Left colon (tissue), 2 donors: ENCODE results near the gene POU2F2. TPM values are rescaled to one million over a fixed set of nuclear protein-coding genes. Genes with fewer than 3 reads are reported as not detected.

Experiments used
- ATAC-seq: fragments of 200-7000 bp; cut with Tn5 transposase; one replicate; pipeline ENCODE4 v1.9.1; 2020; ENCODE audit warnings: mild to moderate bottlenecking, moderate library complexity
- DNase-seq, 2 donors: peaks; one replicate each; pipeline ENCODE4 v3.0.0-alpha.2; 2020
- intact Hi-C, 2 donors: fragments of 100-400 bp; cut with DNase I in 1 of 2; cut with micrococcal nuclease in 1 of 2; formaldehyde crosslinking; loops; one replicate each; pipeline versions ENCODE4 v1.11.2 to v1.14.0; 2022; cut with DNase I, micrococcal nuclease
- total RNA-seq, 2 donors: library from RNA; stranded (reverse); fragmentation: NEBNext Ultra II Directional; extraction: Animal tissue kit (Norgen Biotek cat#: 25700); gene quantifications; one replicate each; pipeline ENCODE4 v1.2.1, GENCODE V29; 2021
- donor health status: DM: no; HTN: no; CAD: no.
- donor health status: DM: yes; HTN: yes; CAD: no.

The POU2F2 gene
- total RNA-seq, 2 donors from 2014 or later = 1.5 to 3.8 TPM

- ATAC-seq (no peak), DNase-seq (no peak)
- intact Hi-C loops = no loop called here
Measured at GRCh38 chr19:42091300-42091699, 40.9 kb downstream of the POU2F2 start.

DNA sequence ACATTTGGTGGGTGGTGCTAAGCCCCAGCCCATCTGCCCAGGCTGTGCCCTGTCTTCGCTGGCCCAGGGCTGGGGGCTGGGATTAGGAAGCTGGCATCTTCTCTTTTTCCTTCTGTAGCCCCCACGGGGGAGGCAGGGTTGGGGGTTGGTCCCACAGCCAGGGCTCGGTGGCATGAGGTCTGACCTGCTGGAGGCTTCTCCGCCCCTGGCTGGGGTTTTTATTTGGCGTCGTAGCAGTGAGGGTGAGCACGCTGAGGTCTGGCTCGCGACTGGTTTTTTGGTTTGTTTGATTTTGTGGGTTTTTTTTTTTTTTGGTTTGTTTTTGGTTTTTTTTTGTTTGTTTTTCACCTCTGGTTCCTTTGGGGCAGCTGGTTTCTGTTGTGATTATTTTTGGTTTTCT is 41.6 kb downstream of the POU2F2 start:
- DNase-seq = no peak
- intact Hi-C loops = no loop called here
- no peak for ATAC-seq

- intact Hi-C loops = no loop called here
- DNase-seq = no peak
- no peak for ATAC-seq
Measured at GRCh38 chr19:42089772-42090171, 42.5 kb downstream of the POU2F2 start.

GRCh38 chr19:42089191-42089750 is 43.0 kb downstream of the POU2F2 start:
- ATAC-seq = no peak
- no peak for DNase-seq
- intact Hi-C loops = no loop called here

- ATAC-seq = no peak
Measured at GRCh38 chr19:42088471-42089190, 43.6 kb downstream of the POU2F2 start.

GRCh38 chr19:42086770-42087550 is 45.3 kb downstream of the POU2F2 start:
- DNase-seq = no peak
- intact Hi-C loops = no loop called here
- no peak for ATAC-seq

More at GRCh38 chr19:42088471-42089190, 43.6 kb downstream of the POU2F2 start:
- intact Hi-C loops = no loop called here
- no peak for DNase-seq

DNA sequence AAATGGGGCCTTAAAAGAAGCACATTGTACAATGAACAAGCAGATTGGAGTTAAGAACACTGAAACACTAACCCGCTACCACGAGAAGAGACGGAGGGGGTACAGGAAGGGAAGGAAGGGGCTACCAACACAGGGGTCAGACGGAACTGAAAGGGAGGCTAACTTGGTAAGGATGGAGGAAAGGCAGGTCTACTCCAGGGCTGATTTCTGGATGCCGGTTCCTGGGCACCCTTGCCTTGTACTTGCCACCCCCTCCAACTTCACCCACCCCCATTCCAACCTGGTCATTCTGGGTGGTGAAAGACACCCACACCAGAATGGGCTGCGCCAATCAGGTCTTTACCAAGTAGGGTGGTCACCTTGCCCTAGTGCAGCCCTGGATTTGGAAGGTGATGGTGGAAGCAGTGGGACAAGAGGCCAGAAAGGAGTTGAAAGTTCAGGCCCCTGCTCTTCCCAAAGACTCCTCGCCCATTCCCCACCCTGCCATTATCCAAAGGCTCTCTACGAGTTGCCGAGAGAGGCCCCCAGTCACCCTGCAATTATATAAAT is 46.0 kb downstream of the POU2F2 start:
- DNase-seq = no peak
- ATAC-seq = no peak
- intact Hi-C loops = no loop called here

GRCh38 chr19:42083537-42083936 is 48.7 kb downstream of the POU2F2 start:
- DNase-seq (no peak), ATAC-seq (no peak)
- intact Hi-C loops = no loop called here

DNA sequence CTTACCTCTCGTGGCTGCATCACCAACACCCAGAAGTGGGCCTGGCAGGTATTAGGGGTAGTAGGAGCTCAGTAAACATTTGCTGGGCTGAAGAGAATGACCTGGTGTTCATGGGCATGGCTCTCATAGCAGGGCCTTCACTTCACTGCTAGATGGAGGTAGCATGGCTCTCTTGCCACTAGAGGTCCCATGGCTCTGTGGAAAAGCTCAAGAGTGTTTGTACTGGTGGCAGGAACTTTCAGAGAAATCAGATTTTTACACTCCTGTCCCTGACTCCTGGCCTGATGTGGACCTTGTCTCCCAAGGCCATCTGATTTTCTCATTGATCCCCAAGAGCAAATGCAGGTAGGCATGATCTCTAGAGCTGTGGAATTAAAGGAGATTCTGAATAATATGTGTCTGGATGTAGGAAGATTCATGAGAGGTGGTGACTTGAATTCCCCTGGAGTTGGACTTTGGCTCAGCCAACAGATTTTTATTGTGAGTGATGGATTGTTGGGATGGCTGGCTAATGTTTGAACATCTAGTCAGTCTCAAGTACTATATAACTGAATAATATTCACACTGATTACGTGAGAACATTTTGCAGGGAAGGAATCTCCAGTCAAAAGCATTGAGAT is 50.6 kb downstream of the POU2F2 start:
- intact Hi-C loops = no loop called here
- DNase-seq (peak in 1 of 2 donors; percentile 18), ATAC-seq (peak; percentile 82)

DNA sequence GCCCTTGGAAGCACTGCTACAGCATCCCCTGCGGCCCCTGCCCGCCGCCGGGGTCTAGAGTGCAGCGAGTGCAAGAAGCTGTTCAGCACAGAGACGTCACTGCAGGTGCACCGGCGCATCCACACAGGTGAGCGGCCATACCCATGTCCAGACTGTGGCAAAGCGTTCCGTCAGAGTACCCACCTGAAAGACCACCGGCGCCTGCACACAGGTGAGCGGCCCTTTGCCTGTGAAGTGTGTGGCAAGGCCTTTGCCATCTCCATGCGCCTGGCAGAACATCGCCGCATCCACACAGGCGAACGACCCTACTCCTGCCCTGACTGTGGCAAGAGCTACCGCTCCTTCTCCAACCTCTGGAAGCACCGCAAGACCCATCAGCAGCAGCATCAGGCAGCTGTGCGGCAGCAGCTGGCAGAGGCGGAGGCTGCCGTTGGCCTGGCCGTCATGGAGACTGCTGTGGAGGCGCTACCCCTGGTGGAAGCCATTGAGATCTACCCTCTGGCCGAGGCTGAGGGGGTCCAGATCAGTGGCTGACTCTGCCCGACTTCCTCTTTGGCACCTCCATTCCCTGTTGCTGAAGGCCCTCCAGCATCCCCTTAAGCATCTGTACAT is 51.4 kb downstream of the POU2F2 start:
- no peak for DNase-seq
- ATAC-seq = no peak
- intact Hi-C loops = no loop called here

DNA sequence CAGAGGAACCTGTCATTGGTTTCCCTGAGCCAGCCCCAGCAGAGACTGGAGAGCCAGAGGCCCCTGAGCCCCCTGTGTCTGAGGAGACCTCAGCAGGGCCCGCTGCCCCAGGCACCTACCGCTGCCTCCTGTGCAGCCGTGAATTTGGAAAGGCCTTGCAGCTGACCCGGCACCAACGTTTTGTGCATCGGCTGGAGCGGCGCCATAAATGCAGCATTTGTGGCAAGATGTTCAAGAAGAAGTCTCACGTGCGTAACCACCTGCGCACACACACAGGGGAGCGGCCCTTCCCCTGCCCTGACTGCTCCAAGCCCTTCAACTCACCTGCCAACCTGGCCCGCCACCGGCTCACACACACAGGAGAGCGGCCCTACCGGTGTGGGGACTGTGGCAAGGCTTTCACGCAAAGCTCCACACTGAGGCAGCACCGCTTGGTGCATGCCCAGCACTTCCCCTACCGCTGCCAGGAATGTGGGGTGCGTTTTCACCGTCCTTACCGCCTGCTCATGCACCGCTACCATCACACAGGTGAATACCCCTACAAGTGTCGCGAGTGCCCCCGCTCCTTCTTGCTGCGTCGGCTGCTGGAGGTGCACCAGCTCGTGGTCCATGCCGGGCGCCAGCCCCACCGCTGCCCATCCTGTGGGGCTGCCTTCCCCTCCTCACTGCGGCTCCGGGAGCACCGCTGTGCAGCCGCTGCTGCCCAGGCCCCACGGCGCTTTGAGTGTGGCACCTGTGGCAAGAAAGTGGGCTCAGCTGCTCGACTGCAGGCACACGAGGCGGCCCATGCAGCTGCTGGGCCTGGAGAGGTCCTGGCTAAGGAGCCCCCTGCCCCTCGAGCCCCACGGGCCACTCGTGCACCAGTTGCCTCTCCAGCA is 52.1 kb downstream of the POU2F2 start:
- no peak for ATAC-seq
- DNase-seq = no peak
- intact Hi-C loops = no loop called here

GRCh38 chr19:42079276-42079669 is 53.0 kb downstream of the POU2F2 start:
- ATAC-seq (no peak), DNase-seq (no peak)
- intact Hi-C loops = no loop called here

DNA sequence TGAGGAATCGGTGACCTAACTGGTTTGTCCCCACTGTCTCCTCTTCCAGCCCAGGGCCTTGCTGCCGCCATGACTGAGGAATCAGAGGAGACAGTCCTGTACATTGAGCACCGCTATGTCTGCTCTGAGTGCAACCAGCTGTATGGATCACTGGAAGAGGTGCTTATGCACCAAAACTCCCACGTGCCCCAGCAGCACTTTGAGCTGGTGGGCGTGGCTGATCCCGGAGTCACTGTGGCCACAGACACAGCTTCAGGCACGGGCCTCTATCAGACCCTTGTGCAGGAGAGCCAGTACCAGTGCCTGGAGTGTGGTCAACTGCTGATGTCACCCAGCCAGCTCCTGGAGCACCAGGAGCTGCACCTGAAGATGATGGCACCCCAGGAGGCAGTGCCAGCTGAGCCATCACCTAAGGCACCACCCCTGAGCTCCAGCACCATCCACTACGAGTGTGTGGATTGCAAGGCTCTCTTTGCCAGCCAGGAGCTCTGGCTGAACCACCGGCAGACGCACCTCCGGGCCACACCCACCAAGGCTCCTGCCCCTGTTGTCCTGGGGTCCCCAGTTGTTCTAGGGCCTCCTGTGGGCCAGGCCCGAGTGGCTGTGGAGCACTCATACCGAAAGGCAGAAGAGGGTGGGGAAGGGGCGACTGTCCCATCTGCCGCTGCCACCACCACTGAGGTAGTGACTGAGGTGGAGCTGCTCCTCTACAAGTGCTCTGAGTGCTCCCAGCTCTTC is 53.5 kb downstream of the POU2F2 start:
- ATAC-seq = no peak
- intact Hi-C loops = no loop called here
- DNase-seq = no peak

DNA sequence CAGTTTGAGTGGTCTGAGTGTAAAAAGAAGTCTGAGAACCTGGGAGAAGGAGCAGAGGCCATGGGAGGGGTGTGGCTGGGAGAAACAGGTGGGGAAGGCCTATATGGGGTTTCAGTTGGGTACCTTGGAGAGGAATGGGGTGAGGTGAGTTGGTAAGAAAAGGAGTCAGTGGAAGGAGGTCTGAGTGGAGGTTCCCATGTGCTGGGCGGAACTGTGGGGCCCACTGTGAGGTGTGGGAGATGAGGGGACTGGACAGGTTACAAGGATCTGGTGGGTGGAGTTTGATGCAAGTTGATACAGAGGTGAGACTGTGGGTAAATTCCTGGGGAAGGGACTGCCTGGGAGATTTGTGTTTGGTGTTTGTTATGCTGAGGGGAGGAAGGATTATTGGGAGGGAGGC is 54.2 kb downstream of the POU2F2 start:
- DNase-seq (no peak), ATAC-seq (no peak)
- intact Hi-C loops = no loop called here

GRCh38 chr19:42076380-42076944 is 55.8 kb downstream of the POU2F2 start:
- peak; percentile 56 to 64 for DNase-seq
- peak; percentile 47 for ATAC-seq
- intact Hi-C loops = no loop called here

DNA sequence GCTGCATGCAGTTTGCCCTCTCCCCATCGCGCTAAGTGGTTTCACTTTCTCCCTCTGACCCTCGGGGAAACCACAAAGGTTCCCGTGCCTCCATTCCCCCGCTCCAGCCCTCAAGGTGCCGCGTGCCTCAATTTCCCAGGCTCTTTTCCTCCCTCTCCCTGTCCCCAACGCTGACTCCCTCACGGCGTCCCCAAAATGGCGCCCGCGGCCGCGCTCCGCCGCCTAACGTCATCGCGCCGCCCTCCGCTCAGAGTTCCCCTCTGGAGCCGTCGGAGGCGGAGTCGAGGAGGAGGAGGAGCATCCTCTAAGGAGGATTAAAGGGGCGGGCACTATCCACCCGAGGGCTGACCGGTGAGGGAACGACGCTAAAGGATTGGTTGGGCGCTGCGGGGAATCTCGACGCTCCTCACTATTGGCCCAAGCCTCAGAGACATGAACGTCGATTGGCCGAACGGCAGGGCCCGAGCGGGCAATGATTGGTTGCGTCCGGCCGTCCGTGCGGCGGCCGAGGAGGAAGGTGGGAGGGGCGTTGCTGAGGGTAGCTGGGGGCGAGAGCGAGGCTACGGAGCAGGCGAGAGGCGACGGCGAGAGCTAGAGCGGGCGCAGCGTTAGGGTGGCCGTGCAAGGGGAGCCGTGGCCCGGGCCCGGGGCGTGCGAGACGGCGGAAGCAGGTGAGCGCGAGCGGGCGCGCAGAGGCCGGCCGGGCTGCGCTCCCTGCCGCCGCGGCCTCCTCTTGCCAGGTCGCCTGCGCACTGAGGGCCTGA is 56.4 kb downstream of the POU2F2 start, which contains the start of gene ZNF574:
Gene ZNF574, plus strand, starts transcription at position 551 of the 764 bp plus-strand sequence. CDS start 2,441 bp downstream, outside the sequence.
- peak; percentile 93 for ATAC-seq
- peak; percentile 98 to 99 for DNase-seq
- intact Hi-C loops = no loop called here

DNA sequence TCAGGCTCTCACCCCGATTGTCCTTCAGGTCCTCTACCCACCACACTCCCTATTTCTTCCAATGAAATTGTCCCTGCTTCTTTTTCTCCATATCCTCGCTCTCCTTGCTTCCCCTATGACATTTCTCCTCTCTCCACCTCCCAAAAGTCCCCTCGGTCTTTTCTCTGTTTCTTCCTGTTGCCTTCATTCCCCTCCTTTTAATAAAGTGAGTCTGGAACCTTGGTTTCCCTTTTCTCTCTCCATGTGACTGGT is 57.0 kb downstream of the POU2F2 start:
- intact Hi-C loops = no loop called here
- DNase-seq (no peak), ATAC-seq (peak; percentile 16)
